GM03348 (cell line): Measurements from ENCODE around the gene FGD5.

Source experiments
- DNase-seq: peaks from one replicate; pipeline ENCODE4 v3.0.0; 2012; ENCODE audit warnings: low spot score

FGD5 gene

GRCh38 chr3:14832975-14833722 lies 14.4 kb downstream of the FGD5 start:
- no peak for DNase-seq

DNA sequence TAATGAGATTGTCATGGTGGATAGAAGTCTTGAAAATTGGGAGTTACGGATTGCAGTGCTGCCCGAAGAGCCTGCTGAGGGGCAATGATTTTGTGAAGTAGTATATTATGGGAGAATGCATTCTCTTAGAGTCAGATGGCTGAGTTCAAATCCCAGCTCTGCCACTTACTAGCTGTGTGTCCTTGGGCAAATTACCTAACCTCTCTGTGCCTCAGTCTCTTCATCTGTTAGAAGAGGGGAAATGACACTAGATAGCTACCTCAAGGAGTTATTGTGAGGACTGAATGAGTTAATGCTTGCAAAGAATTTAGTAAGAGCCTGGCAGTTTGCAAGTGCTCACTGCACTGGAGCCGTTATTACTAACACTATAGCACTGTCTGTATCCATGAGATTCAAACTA lies 15.4 kb downstream of the FGD5 start:
- DNase-seq = no peak

- DNase-seq = no peak
These were observed 16.2 kb downstream of the FGD5 start for GRCh38 chr3:14834807-14835466.

GRCh38 chr3:14836049-14836468 lies 17.3 kb downstream of the FGD5 start:
- DNase-seq = no peak

DNA sequence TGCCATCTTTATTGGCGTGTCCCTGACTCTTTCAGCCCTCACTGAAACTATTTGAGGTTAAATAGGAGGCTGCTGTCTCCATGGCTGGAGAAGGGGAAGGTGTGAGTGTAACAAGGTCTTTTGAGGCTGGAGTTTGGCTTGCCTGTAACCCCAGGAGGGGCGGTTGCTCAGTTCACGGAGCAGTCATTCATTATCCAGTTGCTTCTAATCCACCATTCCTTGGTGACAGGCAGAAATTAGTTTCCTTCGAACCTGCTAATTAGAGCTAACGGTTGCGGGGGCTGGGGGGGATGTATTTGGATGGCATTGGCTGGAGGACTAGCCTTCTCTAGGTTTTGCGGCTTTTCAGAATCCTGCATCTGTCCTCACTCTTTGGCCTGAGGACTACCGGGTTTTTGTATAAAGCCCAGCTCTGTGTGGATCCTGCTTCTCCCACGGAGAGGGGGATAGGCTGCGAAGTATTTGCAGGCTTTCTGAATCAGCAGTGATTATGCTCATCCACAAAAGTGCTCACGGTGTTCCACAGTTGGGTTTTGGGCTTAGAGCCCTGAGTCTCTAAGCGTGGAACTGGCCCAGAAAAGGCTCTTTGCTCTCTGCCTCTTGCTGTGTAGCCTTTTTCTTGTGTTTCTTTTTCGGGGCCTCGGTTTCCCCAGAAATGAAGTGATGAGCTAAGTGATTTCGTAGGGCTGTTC lies 18.6 kb downstream of the FGD5 start:
- no peak for DNase-seq

GRCh38 chr3:14837878-14838258 lies 19.1 kb downstream of the FGD5 start:
- DNase-seq = no peak

DNA sequence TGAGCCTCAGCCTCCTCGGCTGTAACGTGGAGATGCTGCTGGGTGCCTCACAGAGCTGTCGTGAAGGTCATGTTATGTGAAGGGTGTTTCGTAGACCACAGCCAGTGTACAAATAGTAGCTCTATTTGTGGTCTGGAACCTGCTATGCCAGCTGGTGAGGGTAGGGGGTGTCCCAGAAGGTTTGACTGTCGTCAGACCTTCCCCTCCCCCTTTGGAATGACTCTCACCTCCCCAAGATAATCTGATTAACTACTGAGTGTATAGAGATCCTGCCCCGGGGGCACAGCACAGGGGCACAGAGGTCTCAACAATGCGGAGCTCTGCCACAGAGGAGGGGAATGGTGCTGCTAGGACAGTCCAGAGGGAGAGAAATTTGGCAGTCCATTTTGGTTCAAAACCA lies 20.5 kb downstream of the FGD5 start:
- DNase-seq = no peak

DNA sequence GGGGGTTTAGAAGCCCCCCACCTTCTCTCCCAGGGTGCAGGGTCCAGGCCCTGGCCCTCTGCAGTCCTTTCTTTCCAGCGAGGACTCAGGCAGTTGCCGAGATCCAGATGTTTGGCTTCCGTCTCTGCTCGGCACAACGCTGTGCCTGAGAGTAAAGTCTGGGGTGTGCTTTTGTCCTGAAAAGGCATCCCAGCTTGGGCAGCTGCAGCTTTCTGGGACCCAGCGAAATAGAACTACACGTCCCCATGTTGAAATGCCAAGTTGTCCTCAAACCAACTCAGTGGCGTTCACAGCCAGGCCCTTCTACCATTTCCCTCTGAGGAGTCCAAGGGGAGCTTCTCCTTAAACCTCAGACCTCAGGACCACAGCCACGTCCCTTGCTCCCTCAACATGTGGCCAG lies 23.1 kb downstream of the FGD5 start:
- DNase-seq = no peak

DNA sequence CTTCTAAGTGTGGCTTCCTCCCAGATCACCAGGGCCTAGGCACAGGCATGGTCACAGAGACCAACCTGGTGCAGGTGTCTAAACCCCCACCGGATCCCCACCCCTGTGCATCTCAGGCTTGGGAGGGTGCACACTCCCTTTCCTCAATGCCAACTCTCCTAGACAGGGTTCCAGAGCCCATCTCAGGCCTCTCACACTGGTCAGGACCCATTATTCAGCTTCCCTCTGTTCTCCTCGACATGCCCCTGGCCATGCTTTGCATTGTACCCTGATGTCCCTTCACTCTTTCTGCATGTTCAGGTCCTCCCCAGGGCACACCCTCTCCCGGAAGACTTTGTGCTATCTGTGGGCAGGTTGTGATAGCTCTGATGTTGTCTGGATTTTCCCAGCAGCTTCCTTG lies 23.5 kb downstream of the FGD5 start:
- no peak for DNase-seq

- no peak for DNase-seq
These were observed 24.6 kb downstream of the FGD5 start for GRCh38 chr3:14843321-14843720.

GRCh38 chr3:14844386-14845170 lies 25.8 kb downstream of the FGD5 start:
- DNase-seq = no peak

GRCh38 chr3:14845180-14845579 lies 26.4 kb downstream of the FGD5 start:
- DNase-seq = no peak

DNA sequence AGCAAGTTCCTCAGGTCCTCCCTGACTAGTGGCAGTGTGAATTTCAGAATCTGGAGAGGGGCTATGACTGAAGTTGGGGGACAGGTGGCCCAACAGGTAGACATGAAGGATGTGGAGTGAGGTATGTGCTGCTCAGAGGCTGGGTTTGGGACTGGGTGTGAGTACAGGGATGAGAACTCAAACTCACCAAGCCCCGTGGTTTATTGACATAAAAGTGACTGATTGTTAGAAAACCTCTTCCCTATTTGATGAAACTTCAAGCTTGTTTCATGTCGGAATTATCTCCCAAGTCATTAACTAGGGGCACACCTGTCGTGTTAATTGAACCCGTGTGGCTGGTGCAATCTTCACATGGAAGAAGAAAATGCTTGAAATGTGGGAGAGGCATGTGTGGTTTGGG lies 27.1 kb downstream of the FGD5 start:
- no peak for DNase-seq

GRCh38 chr3:14846226-14846880 lies 27.6 kb downstream of the FGD5 start:
- DNase-seq = no peak

GRCh38 chr3:14847613-14848541 lies 29.1 kb downstream of the FGD5 start:
- no peak for DNase-seq

- no peak for DNase-seq
These were observed 30.1 kb downstream of the FGD5 start for GRCh38 chr3:14848906-14849305.

DNA sequence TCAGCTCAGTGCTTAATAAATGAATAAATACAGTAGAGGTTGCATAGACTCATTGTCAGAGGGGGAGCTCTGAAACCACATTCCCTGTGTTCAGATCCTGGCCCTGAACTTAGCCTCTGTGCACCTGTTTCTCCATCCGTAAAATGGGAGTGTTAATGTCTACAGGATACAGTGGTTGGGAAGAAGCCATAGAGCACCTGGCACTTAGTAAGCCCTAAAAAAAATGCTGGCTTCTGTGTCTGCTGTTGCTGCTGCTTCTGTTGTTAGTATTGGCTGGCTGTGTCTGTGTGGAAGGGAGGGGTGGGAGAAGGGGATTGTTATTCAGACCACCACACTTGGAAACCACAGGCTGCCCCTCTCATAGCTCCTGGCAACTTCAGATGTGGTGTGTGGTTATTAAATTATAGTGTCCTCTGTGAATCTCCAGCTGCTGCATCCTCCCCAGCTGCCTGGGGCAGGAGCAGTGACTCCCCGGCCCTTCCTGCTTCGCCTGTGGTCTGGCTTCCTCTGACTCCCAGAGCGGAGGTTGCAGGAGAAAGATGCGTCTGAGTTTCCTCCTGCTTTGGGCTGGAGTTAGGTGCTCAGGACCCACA lies 31.0 kb downstream of the FGD5 start:
- DNase-seq = no peak

- DNase-seq = no peak
These were observed 33.4 kb downstream of the FGD5 start for GRCh38 chr3:14852058-14852594.

- DNase-seq = no peak
These were observed 34.0 kb downstream of the FGD5 start for GRCh38 chr3:14852717-14853116.

DNA sequence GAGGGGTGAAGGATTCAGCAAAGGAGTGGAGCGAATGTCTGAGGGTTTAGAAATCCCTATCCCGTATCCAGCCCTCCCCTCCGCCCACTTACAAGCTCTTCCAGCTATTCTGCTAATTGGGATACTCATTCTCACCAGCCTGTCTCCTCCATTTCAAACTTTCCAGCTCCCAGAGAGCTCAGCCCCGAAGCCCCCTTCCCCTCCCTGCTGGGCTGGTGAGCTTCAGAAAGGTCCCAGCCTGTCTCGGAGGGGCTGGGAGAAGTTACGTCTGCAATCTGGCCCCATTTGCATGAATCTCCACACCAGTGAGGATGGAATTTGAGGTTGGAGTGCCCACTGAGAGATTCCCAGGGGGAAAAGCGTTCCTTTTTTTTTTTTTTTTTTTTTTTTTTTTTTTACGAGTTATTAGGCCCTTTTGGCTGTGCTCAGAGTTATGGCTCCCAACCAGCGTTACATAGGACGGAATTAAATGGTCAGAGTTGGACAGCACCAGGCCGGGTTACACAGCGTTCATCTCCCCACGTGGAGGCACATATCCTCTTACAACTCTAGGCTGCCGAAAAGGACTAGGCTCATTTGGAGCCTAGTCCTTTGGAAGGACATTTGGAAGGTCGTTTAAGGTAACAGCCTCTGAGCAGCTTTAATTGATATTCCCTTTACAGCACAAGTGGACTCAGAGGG lies 34.6 kb downstream of the FGD5 start:
- DNase-seq = no peak
